ENCODE results near the gene CDK9. TPM values are rescaled to one million over a fixed set of nuclear protein-coding genes. Genes with fewer than 3 reads are reported as not detected.

CDK9 gene
- total RNA-seq, 6 experiments from 2014 or later, result 49.4 to 107 (median 54.5) TPM

- TF ChIP-seq POLR2A (IDR thresholded peaks at IDR 0.05) (no peak), CTCF (IDR thresholded peaks at IDR 0.05) (no peak)
- peaks cover 0 to 1% (median 0%) of the 10 kb centered on the region in 4 donors for H3K4me1 ChIP-seq
- H3K36me3 ChIP-seq, result peaks cover 0 to 77% (median 29%) of the 10 kb centered on the region in 4 donors
- DNase-seq (peak in 1 of 3 donors; percentile 59), ATAC-seq (peak in 3 of 4 donors; percentile 1 to 2 (median 2))
- H3K27me3 ChIP-seq, result no peaks in the 10 kb centered on the region
- H3K9me3 ChIP-seq, result no peaks in the 10 kb centered on the region
- H3K27ac ChIP-seq, result no peak overlapping the region
- H3K4me3 ChIP-seq, result no peak overlapping the region
- WGBS (ENCODE audit: insufficient coverage, low coverage, low lambda C conversion rate, missing lambda C conversion rate), result 69% methylated on average over 8 of the region's 33 CpGs
- intact Hi-C loops (cut with DNase I), result loop anchor here in 1 of 2 donors (10.0 kb wide), 1 partner anchor 59 kb away; the partner anchor contains the start of gene AK1
These were observed 29.9 kb downstream of the CDK9 start for GRCh38 chr9:127815512-127816361.

- Histone ChIP-seq H3K27ac (no peak overlapping the region), H3K4me1 (no peaks in the 10 kb centered on the region), H3K36me3 (peaks cover 0 to 71% (median 29%) of the 10 kb centered on the region in 4 donors), H3K27me3 (no peaks in the 10 kb centered on the region), H3K4me3 (no peak overlapping the region), H3K9me3 (no peaks in the 10 kb centered on the region)
- no peak for DNase-seq
- no peak for TF ChIP-seq CTCF (IDR thresholded peaks at IDR 0.05)
- no peak for TF ChIP-seq POLR2A (IDR thresholded peaks at IDR 0.05)
- 57% methylated on average over 1 of the region's 3 CpGs for WGBS (ENCODE audit: insufficient coverage, low coverage, low lambda C conversion rate, missing lambda C conversion rate)
- peak in 2 of 4 donors; percentile 2 to 3 for ATAC-seq
- intact Hi-C loops (cut with DNase I), result loop anchor here in 1 of 2 donors (10.0 kb wide), 1 partner anchor 58 kb away; the partner anchor contains the start of gene AK1
These were observed 30.5 kb downstream of the CDK9 start for GRCh38 chr9:127816362-127816725.

- H3K36me3 ChIP-seq, result peaks cover 0 to 68% (median 27%) of the 10 kb centered on the region in 4 donors
- ATAC-seq (peak in 1 of 4 donors; percentile 1), DNase-seq (no peak)
- no peaks in the 10 kb centered on the region for H3K27me3 ChIP-seq
- 33% methylated on average over 1 of the region's 8 CpGs for WGBS (ENCODE audit: insufficient coverage, low coverage, low lambda C conversion rate, missing lambda C conversion rate)
- no peak overlapping the region for H3K4me3 ChIP-seq
- no peak overlapping the region for H3K27ac ChIP-seq
- no peaks in the 10 kb centered on the region for H3K9me3 ChIP-seq
- no peaks in the 10 kb centered on the region for H3K4me1 ChIP-seq
- TF ChIP-seq CTCF (IDR thresholded peaks at IDR 0.05), result no peak
- no peak for TF ChIP-seq POLR2A (IDR thresholded peaks at IDR 0.05)
- intact Hi-C loops (cut with DNase I), result loop anchor here in 1 of 2 donors (10.0 kb wide), 1 partner anchor 58 kb away; the partner anchor contains the start of gene AK1
These were observed 30.9 kb downstream of the CDK9 start for GRCh38 chr9:127816728-127817127.

GRCh38 chr9:127817881-127818434 lies 32.1 kb downstream of the CDK9 start:
- Histone ChIP-seq H3K4me1 (no peaks in the 10 kb centered on the region), H3K27me3 (no peaks in the 10 kb centered on the region), H3K27ac (no peak overlapping the region), H3K4me3 (no peak overlapping the region), H3K9me3 (no peaks in the 10 kb centered on the region), H3K36me3 (peaks cover 0 to 57% (median 22%) of the 10 kb centered on the region in 4 donors)
- WGBS (ENCODE audit: insufficient coverage, low coverage, low lambda C conversion rate, missing lambda C conversion rate), result no CpG with 5 or more reads among the region's 17 CpGs
- TF ChIP-seq POLR2A (IDR thresholded peaks at IDR 0.05) (no peak), CTCF (IDR thresholded peaks at IDR 0.05) (no peak)
- intact Hi-C loops (cut with DNase I), result loop anchor here in 1 of 2 donors (10.0 kb wide), 1 partner anchor 57 kb away; the partner anchor contains the start of gene AK1
- DNase-seq (peak in 1 of 3 donors; percentile 53), ATAC-seq (peak in 3 of 4 donors; percentile 2 to 5 (median 4))

Measured in right lobe of liver (tissue), 6 donors.